CD4-positive, CD25-positive, alpha-beta regulatory T cell (primary cell): ENCODE data around the gene TMEFF2. TPM values are rescaled to one million over a fixed set of nuclear protein-coding genes. Genes with fewer than 3 reads are reported as not detected.
"Not testable (repeated sequence)": the region's sequence is repeated elsewhere in the genome, so short reads cannot be mapped to it uniquely, and the experiment has no call there.

Experiments
- ATAC-seq, 2 donors: fragments of 150-1000 bp; cut with Tn5 transposase; one replicate each; pipeline ENCODE4 v1.10.0; 2021; ENCODE audit warnings: low read depth in 2 of 2, moderate number of reproducible peaks in 2 of 2, moderate library complexity in 1 of 2
- DNase-seq, 3 donors: peaks; one replicate each; pipeline versions ENCODE4 v3.0.0 to v3.0.0-alpha.2; 2012 to 2022; ENCODE audit warnings: mixed read lengths in 1 of 3
- H3K27ac ChIP-seq: one replicate; pipeline ENCODE4 v1.7.0; 2013; ENCODE audit warnings: mild to moderate bottlenecking, low read length; ENCODE audit not compliant: insufficient read depth, poor library complexity, severe bottlenecking
- H3K27me3 ChIP-seq: one replicate; pipeline ENCODE4 v1.7.0; 2013; ENCODE audit warnings: low read length; ENCODE audit not compliant: control insufficient read depth, insufficient read depth
- H3K36me3 ChIP-seq: one replicate; pipeline ENCODE4 v1.7.0; 2013; ENCODE audit warnings: mild to moderate bottlenecking, low read length, moderate library complexity; ENCODE audit not compliant: control insufficient read depth, insufficient read depth
- H3K4me1 ChIP-seq: 2 replicates; pipeline ENCODE4 v1.7.0; 2013; ENCODE audit warnings: mild to moderate bottlenecking, low read length; ENCODE audit not compliant: insufficient read depth, control insufficient read depth, poor library complexity, severe bottlenecking
- H3K4me3 ChIP-seq: one replicate; pipeline ENCODE4 v1.7.0; 2013; ENCODE audit warnings: low read depth, mild to moderate bottlenecking, low read length, moderate library complexity
- H3K9me3 ChIP-seq, 2 experiments: 1 replicate in 1 of 2; 2 replicates in 1 of 2; pipeline ENCODE4 v1.7.0; 2013; ENCODE audit warnings: low read length in 2 of 2, mild to moderate bottlenecking in 1 of 2, moderate library complexity in 1 of 2; ENCODE audit not compliant: control insufficient read depth in 2 of 2
- H3K27ac Mint-ChIP-seq, 3 donors: one replicate each; pipeline ENCODE4 v1.8.0; 2020 to 2022; ENCODE audit warnings: mild to moderate bottlenecking in 3 of 3, mixed read lengths in 3 of 3, moderate library complexity in 2 of 3
- H3K27me3 Mint-ChIP-seq: one replicate; pipeline ENCODE4 v1.8.0; 2022; ENCODE audit warnings: mild to moderate bottlenecking, mixed read lengths
- H3K36me3 Mint-ChIP-seq: one replicate; pipeline ENCODE4 v1.8.0; 2020; ENCODE audit warnings: mixed read lengths
- H3K4me1 Mint-ChIP-seq, 4 donors: one replicate each; pipeline ENCODE4 v1.8.0; 2020 to 2022; ENCODE audit warnings: mixed read lengths in 4 of 4, mild to moderate bottlenecking in 1 of 4
- H3K4me3 Mint-ChIP-seq, 4 donors: one replicate each; pipeline ENCODE4 v1.8.0; 2020 to 2022; ENCODE audit warnings: mild to moderate bottlenecking in 4 of 4, mixed read lengths in 4 of 4, moderate library complexity in 3 of 4
- H3K9me3 Mint-ChIP-seq, 7 donors: one replicate each; pipeline ENCODE4 v1.8.0; 2020 to 2022; ENCODE audit warnings: mixed read lengths in 7 of 7, mild to moderate bottlenecking in 3 of 7, moderate library complexity in 2 of 7
- polyA plus RNA-seq, 4 donors: library from polyadenylated mRNA; unstranded; fragments of 300-500 nt; fragmentation: Illumina TruSeq; gene quantifications; one replicate each; pipeline ENCODE4 v1.2.3, GENCODE V29; 2021
- total RNA-seq: library from RNA; stranded (reverse); gene quantifications from one replicate; pipeline ENCODE4 v1.2.3, GENCODE V29; 2022

TMEFF2 gene
- total and polyA plus RNA-seq, 5 donors from 2014 or later = not detected

GRCh38 chr2:192111536-192111935 lies 83.2 kb downstream of the TMEFF2 start:
- not testable (repeated sequence) for H3K4me3 ChIP-seq, H3K27ac Mint-ChIP-seq, H3K27ac ChIP-seq, DNase-seq, H3K9me3 Mint-ChIP-seq, ATAC-seq, H3K36me3 Mint-ChIP-seq, H3K27me3 Mint-ChIP-seq, H3K4me1 ChIP-seq, H3K9me3 ChIP-seq, H3K36me3 ChIP-seq, H3K27me3 ChIP-seq, H3K4me3 Mint-ChIP-seq, H3K4me1 Mint-ChIP-seq

- ATAC-seq (no peak), DNase-seq (no peak)
- H3K27ac Mint-ChIP-seq = no peak overlapping the region
- no peak overlapping the region for H3K4me3 Mint-ChIP-seq
- no peaks in the 10 kb centered on the region for H3K9me3 Mint-ChIP-seq
- H3K4me1 Mint-ChIP-seq = no peaks in the 10 kb centered on the region
- Histone ChIP-seq H3K36me3 (no peaks in the 10 kb centered on the region), H3K27ac (no peak overlapping the region), H3K9me3 (no peaks in the 10 kb centered on the region), H3K27me3 (no peaks in the 10 kb centered on the region), H3K4me1 (no peaks in the 10 kb centered on the region), H3K4me3 (no peak overlapping the region)
- H3K36me3 Mint-ChIP-seq = no peaks in the 10 kb centered on the region
- no peaks in the 10 kb centered on the region for H3K27me3 Mint-ChIP-seq
Observed at GRCh38 chr2:192099742-192100141, 95.0 kb downstream of the TMEFF2 start.

- no peaks in the 10 kb centered on the region for H3K9me3 ChIP-seq
- H3K36me3 Mint-ChIP-seq = no peaks in the 10 kb centered on the region
Observed at GRCh38 chr2:192098814-192099491, 95.8 kb downstream of the TMEFF2 start.

GRCh38 chr2:192091476-192091875 lies 103.3 kb downstream of the TMEFF2 start:
- Mint-ChIP-seq H3K27ac (no peak overlapping the region), H3K36me3 (no peaks in the 10 kb centered on the region), H3K9me3 (peaks cover 0 to 2% (median 0%) of the 10 kb centered on the region in 7 donors), H3K4me1 (no peaks in the 10 kb centered on the region), H3K4me3 (no peak overlapping the region), H3K27me3 (peaks cover 6% of the 10 kb centered on the region)
- Histone ChIP-seq H3K27ac (no peak overlapping the region), H3K4me1 (no peaks in the 10 kb centered on the region), H3K27me3 (no peaks in the 10 kb centered on the region), H3K4me3 (no peak overlapping the region), H3K9me3 (no peaks in the 10 kb centered on the region), H3K36me3 (no peaks in the 10 kb centered on the region)
- DNase-seq (no peak), ATAC-seq (no peak)

More at GRCh38 chr2:192098814-192099491, 95.8 kb downstream of the TMEFF2 start:
- Histone ChIP-seq H3K4me1 (no peaks in the 10 kb centered on the region), H3K4me3 (no peak overlapping the region), H3K27me3 (no peaks in the 10 kb centered on the region), H3K36me3 (no peaks in the 10 kb centered on the region), H3K27ac (no peak overlapping the region)
- H3K4me3 Mint-ChIP-seq = no peak overlapping the region
- no peaks in the 10 kb centered on the region for H3K9me3 Mint-ChIP-seq
- H3K27me3 Mint-ChIP-seq = no peaks in the 10 kb centered on the region
- no peak overlapping the region for H3K27ac Mint-ChIP-seq
- DNase-seq = no peak
- ATAC-seq = no peak
- H3K4me1 Mint-ChIP-seq = no peaks in the 10 kb centered on the region

GRCh38 chr2:192090911-192091310 lies 103.8 kb downstream of the TMEFF2 start:
- Histone ChIP-seq H3K27ac (no peak overlapping the region), H3K27me3 (no peaks in the 10 kb centered on the region), H3K4me1 (no peaks in the 10 kb centered on the region), H3K9me3 (no peaks in the 10 kb centered on the region), H3K36me3 (no peaks in the 10 kb centered on the region), H3K4me3 (no peak overlapping the region)
- DNase-seq = no peak
- Mint-ChIP-seq H3K27me3 (peaks cover 6% of the 10 kb centered on the region), H3K27ac (no peak overlapping the region), H3K4me1 (no peaks in the 10 kb centered on the region), H3K4me3 (no peak overlapping the region), H3K9me3 (peaks cover 0 to 2% (median 0%) of the 10 kb centered on the region in 7 donors), H3K36me3 (no peaks in the 10 kb centered on the region)
- ATAC-seq = no peak

- DNase-seq (no peak), ATAC-seq (no peak)
- Histone ChIP-seq H3K27ac (no peak overlapping the region), H3K4me1 (no peaks in the 10 kb centered on the region), H3K27me3 (no peaks in the 10 kb centered on the region), H3K4me3 (no peak overlapping the region), H3K36me3 (no peaks in the 10 kb centered on the region), H3K9me3 (no peaks in the 10 kb centered on the region)
- Mint-ChIP-seq H3K27me3 (peaks cover 8% of the 10 kb centered on the region), H3K36me3 (no peaks in the 10 kb centered on the region), H3K9me3 (peaks cover 0 to 2% (median 0%) of the 10 kb centered on the region in 7 donors), H3K4me1 (no peaks in the 10 kb centered on the region), H3K4me3 (no peak overlapping the region), H3K27ac (no peak overlapping the region)
Observed at GRCh38 chr2:192087398-192087958, 107.3 kb downstream of the TMEFF2 start.

- H3K27me3 Mint-ChIP-seq = peaks cover 12% of the 10 kb centered on the region
- H3K27ac ChIP-seq = no peak overlapping the region
- no peak overlapping the region for H3K4me3 ChIP-seq
- no peaks in the 10 kb centered on the region for H3K4me1 ChIP-seq
- peaks cover 0 to 2% (median 0%) of the 10 kb centered on the region in 7 donors for H3K9me3 Mint-ChIP-seq
- no peak overlapping the region for H3K27ac Mint-ChIP-seq
- DNase-seq (no peak), ATAC-seq (no peak)
- no peaks in the 10 kb centered on the region for H3K36me3 Mint-ChIP-seq
- no peaks in the 10 kb centered on the region for H3K4me1 Mint-ChIP-seq
- no peaks in the 10 kb centered on the region for H3K36me3 ChIP-seq
- no peaks in the 10 kb centered on the region for H3K27me3 ChIP-seq
- H3K4me3 Mint-ChIP-seq = no peak overlapping the region
- H3K9me3 ChIP-seq = no peaks in the 10 kb centered on the region
Observed at GRCh38 chr2:192082121-192082520, 112.6 kb downstream of the TMEFF2 start.

- H3K27me3 Mint-ChIP-seq = peaks cover 12% of the 10 kb centered on the region
- not testable (repeated sequence) for H3K9me3 Mint-ChIP-seq, H3K36me3 ChIP-seq, H3K36me3 Mint-ChIP-seq, DNase-seq, H3K27ac ChIP-seq, H3K27ac Mint-ChIP-seq, H3K4me3 Mint-ChIP-seq, H3K9me3 ChIP-seq, H3K4me1 Mint-ChIP-seq, ATAC-seq, H3K27me3 ChIP-seq, H3K4me3 ChIP-seq, H3K4me1 ChIP-seq
Observed at GRCh38 chr2:192080096-192080495, 114.6 kb downstream of the TMEFF2 start.
